HL-60 (cell line): Measurements from ENCODE around the gene MEIKIN.

Source experiments
- GABPA ChIP-seq: IDR thresholded peaks from 2 replicates; pipeline ENCODE4 v1.6.1; 2012; ENCODE audit warnings: low read depth
- POLR2AphosphoS5 ChIP-seq: IDR thresholded peaks from 2 replicates; pipeline ENCODE4 v1.6.1; 2012; ENCODE audit warnings: low read depth
- TF ChIP-seq, protein P1 (sequence below): IDR thresholded peaks from one replicate; pipeline ENCODE4 v1.5.1; 2011; ENCODE audit warnings: low read length, control low read depth, inconsistent platforms; ENCODE audit not compliant: insufficient read depth

DNA sequence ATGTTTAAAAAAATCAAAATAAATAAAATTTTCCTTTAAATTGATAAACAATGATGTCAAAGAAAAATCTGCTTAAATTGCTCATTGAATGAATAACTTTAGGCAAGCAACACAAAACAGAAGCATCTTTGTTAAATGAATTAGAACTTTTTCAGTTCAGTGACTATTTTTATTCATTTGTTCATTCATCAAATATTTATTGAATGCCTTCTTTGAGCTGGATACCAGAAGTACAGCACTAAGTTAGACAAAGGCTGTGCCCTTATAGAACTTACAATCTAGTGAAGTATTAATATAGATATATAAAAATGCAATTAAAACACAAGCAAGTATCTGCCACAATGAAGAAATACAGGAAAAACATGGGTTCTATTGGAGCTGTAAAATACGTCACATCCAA is 159.4 kb downstream of the MEIKIN start:
- TF ChIP-seq, protein P1, sequence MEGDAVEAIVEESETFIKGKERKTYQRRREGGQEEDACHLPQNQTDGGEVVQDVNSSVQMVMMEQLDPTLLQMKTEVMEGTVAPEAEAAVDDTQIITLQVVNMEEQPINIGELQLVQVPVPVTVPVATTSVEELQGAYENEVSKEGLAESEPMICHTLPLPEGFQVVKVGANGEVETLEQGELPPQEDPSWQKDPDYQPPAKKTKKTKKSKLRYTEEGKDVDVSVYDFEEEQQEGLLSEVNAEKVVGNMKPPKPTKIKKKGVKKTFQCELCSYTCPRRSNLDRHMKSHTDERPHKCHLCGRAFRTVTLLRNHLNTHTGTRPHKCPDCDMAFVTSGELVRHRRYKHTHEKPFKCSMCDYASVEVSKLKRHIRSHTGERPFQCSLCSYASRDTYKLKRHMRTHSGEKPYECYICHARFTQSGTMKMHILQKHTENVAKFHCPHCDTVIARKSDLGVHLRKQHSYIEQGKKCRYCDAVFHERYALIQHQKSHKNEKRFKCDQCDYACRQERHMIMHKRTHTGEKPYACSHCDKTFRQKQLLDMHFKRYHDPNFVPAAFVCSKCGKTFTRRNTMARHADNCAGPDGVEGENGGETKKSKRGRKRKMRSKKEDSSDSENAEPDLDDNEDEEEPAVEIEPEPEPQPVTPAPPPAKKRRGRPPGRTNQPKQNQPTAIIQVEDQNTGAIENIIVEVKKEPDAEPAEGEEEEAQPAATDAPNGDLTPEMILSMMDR = no peak
- TF ChIP-seq POLR2AphosphoS5 (no peak), GABPA (no peak)
